Measurements from ENCODE around the gene CNN3. TPM values are rescaled to one million over a fixed set of nuclear protein-coding genes. Genes with fewer than 3 reads are reported as not detected.

The CNN3 gene
- total RNA-seq, 8 experiments from 2014 or later: 48.0 to 479 (median 171) TPM

- WGBS, 10 experiments: 83 to 100% (median 100%) methylated on average over 1 to 2 of the region's 2 CpGs; no CpG with 5 or more reads in 2 of the 10 experiments
- no peak for ATAC-seq (replicated peaks in 6 of 8)
- Histone ChIP-seq H3K27ac (no peak overlapping the region), H3K4me1 (replicated peaks in 1 of 2) (no peaks in the 10 kb centered on the region), H3K4me3 (no peak overlapping the region)
- in situ Hi-C loops (cut with MboI; ENCODE audit: low pct_unique_long_range_greater_than_20kb in 2 of 9, low sequenced_read_pairs in 9 of 9, unreplicated experiment in 9 of 9): no loop called here
These were observed 17.9 kb downstream of the CNN3 start for GRCh38 chr1:94908965-94909364.

- H3K27ac ChIP-seq: no peak overlapping the region
- peaks cover 0 to 4% of the 10 kb centered on the region in 2 donors for H3K4me1 ChIP-seq (replicated peaks in 1 of 2)
- no peak for ATAC-seq (replicated peaks in 6 of 8)
- no peak overlapping the region for H3K4me3 ChIP-seq
- WGBS, 10 experiments: 20 to 100% (median 83%) methylated on average over 1 to 7 of the region's 7 CpGs; no CpG with 5 or more reads in 1 of the 10 experiments
- in situ Hi-C loops (cut with MboI; ENCODE audit: low pct_unique_long_range_greater_than_20kb in 2 of 9, low sequenced_read_pairs in 9 of 9, unreplicated experiment in 9 of 9): no loop called here
These were observed 18.7 kb downstream of the CNN3 start for GRCh38 chr1:94908190-94908589.

DNA sequence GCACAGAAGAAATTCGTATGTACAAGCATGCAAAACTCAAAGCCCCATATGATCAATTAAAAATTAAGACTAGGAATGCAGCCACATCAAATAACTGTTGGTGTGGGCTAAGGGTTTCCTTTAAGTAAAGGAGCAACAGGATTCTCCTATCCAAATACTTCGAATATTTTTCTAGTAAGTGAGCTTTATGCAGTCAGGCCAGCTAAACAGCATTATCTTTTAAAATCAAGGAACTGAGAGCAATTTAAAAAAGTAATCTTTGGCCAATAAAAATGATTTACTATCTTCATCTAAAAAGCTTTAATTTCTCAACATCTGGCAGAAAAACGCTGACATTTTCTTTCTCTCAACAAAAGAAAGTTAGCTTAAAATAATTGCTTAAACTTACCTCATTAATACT is 19.8 kb downstream of the CNN3 start:
- Histone ChIP-seq H3K4me1 (replicated peaks in 1 of 2) (peaks cover 2 to 9% of the 10 kb centered on the region in 2 donors), H3K4me3 (no peak overlapping the region), H3K27ac (no peak overlapping the region)
- in situ Hi-C loops (cut with MboI; ENCODE audit: low pct_unique_long_range_greater_than_20kb in 2 of 9, low sequenced_read_pairs in 9 of 9, unreplicated experiment in 9 of 9): no loop called here
- ATAC-seq (replicated peaks in 6 of 8): no peak
- 16 to 100% (median 89%) methylated on average over 2 to 3 of the region's 3 CpGs for WGBS, 10 experiments

GRCh38 chr1:94906382-94906781 is 20.5 kb downstream of the CNN3 start:
- no peak overlapping the region for H3K27ac ChIP-seq
- peaks cover 10 to 17% of the 10 kb centered on the region in 2 donors for H3K4me1 ChIP-seq (replicated peaks in 1 of 2)
- no peak for ATAC-seq (replicated peaks in 6 of 8)
- WGBS, 10 experiments: 54 to 97% (median 90%) methylated on average over 3 to 5 of the region's 5 CpGs; no CpG with 5 or more reads in 1 of the 10 experiments
- in situ Hi-C loops (cut with MboI; ENCODE audit: low pct_unique_long_range_greater_than_20kb in 2 of 9, low sequenced_read_pairs in 9 of 9, unreplicated experiment in 9 of 9): no loop called here
- no peak overlapping the region for H3K4me3 ChIP-seq

DNA sequence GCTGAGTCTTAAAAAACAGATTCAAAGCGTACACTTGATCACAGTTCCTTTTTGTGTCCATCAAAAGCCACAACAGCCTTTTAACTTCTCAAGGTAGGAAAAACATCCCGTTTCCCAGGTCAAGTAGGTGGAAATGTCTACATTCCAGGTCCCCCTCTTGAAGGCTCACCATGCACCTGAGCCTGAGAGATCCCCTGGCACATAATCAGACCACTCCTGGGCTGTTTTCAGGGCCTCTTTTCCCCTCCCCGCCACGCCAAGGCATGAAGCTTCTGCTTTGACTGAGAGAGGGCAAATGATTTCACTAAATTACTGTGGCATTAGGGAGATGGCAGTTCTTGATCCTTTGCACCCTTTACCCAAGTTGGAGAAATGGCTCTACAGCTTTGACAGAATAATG is 21.7 kb downstream of the CNN3 start:
- ATAC-seq (replicated peaks in 6 of 8): no peak
- in situ Hi-C loops (cut with MboI; ENCODE audit: low pct_unique_long_range_greater_than_20kb in 2 of 9, low sequenced_read_pairs in 9 of 9, unreplicated experiment in 9 of 9): no loop called here
- Histone ChIP-seq H3K4me1 (replicated peaks in 1 of 2) (peaks cover 11 to 18% of the 10 kb centered on the region in 2 donors), H3K27ac (no peak overlapping the region), H3K4me3 (no peak overlapping the region)
- WGBS, 10 experiments: 79 to 100% (median 100%) methylated on average over 1 to 4 of the region's 4 CpGs; no CpG with 5 or more reads in 4 of the 10 experiments

DNA sequence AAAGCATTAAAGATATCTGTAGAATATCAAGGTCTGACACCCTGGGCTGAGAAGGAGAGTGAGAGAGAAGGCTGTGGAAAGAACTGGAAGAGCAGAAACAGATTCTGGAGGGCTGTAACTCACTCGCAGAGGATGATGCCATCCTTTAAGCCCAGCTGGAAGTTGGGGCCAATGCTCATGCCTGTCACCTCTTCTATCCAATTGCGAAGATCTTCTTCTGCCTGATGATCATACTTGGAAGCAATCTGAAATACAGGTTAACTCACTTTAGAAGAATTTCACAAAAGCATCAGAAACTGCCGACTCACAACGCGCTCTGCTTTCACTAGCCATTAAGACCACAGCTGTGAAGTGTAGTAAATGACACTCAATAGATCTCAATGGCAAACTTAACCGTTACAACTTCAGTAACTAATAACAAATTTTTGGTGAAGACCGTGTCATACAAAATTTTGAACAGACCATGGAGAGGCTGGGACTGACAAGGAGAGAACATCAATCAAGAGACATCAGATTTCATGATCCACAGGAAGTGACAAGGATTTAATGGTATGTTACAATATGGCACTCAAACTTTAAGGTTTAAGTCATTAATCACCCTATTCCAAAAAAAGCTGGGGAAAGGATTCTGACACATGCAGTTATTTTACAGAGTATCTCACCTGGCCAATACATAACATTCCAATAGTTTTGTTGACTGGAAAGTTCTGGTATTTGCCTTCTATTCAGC is 23.5 kb downstream of the CNN3 start:
- peak in 5 of 8 experiments; percentile 57 to 66 (median 63) for ATAC-seq (replicated peaks in 6 of 8)
- no peak overlapping the region for H3K4me3 ChIP-seq
- 77 to 95% (median 83%) methylated on average over 1 to 7 of the region's 7 CpGs; no CpG with 5 or more reads in 1 of the 10 experiments for whole genome bisulfite sequencing, 10 experiments
- H3K4me1 ChIP-seq (replicated peaks in 1 of 2): peaks cover 11 to 18% of the 10 kb centered on the region in 2 donors
- in situ Hi-C loops (cut with MboI; ENCODE audit: low pct_unique_long_range_greater_than_20kb in 2 of 9, low sequenced_read_pairs in 9 of 9, unreplicated experiment in 9 of 9): no loop called here
- H3K27ac ChIP-seq: peak overlapping the region in 1 of 2 donors; percentile 18

DNA sequence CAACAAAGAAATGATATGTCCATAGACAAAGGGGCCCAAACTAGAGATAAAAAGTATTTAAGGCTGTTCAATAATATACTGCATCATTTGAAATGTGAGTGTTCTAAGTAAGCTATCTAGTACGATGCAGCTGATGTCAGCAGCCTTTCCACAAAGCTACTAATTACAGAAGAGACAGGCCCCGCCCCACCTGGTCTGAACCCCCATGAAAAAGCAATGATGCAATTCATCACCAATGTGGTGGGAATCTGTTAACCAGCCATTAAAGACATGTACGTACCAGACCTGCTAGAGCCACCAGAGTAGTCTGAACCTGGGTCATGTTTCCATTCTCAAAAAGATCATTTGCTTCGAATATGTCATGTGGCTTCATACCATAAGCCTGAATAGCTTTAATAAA is 25.1 kb downstream of the CNN3 start:
- 61 to 100% (median 72%) methylated on average over 2 to 4 of the region's 4 CpGs; no CpG with 5 or more reads in 1 of the 10 experiments for WGBS, 10 experiments
- Histone ChIP-seq H3K4me1 (replicated peaks in 1 of 2) (peaks cover 11 to 18% of the 10 kb centered on the region in 2 donors), H3K4me3 (no peak overlapping the region), H3K27ac (no peak overlapping the region)
- in situ Hi-C loops (cut with MboI; ENCODE audit: low pct_unique_long_range_greater_than_20kb in 2 of 9, low sequenced_read_pairs in 9 of 9, unreplicated experiment in 9 of 9): no loop called here
- ATAC-seq (replicated peaks in 6 of 8): peak in 5 of 8 experiments; percentile 86 to 94 (median 92)

DNA sequence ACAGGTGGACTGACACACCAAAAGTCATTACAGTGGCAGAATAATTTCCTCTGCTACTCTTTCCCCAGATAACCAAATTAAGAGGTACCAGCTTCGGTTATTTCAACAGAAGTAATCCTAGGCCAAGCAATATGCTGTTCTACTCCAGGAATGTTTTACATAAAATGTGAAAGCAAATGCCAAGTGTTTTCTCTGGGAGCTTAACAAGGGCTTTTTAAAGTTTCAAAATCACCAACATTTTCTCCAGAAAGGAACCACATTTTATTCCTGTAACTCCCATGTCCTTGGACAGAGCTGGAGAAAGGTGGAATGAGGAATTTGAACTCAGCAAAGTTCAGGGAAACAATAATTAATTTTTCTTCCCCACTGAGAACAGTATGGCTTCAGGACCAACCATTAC is 27.2 kb downstream of the CNN3 start:
- ATAC-seq (replicated peaks in 6 of 8): no peak
- Histone ChIP-seq H3K4me1 (replicated peaks in 1 of 2) (peaks cover 11 to 18% of the 10 kb centered on the region in 2 donors), H3K27ac (no peak overlapping the region), H3K4me3 (no peak overlapping the region)
- in situ Hi-C loops (cut with MboI; ENCODE audit: low pct_unique_long_range_greater_than_20kb in 2 of 9, low sequenced_read_pairs in 9 of 9, unreplicated experiment in 9 of 9): no loop called here
- 50 to 100% (median 100%) methylated on average over 1 of the region's 1 CpG; no CpG with 5 or more reads in 1 of the 10 experiments for WGBS, 10 experiments

GRCh38 chr1:94898491-94899385 is 28.2 kb downstream of the CNN3 start:
- H3K4me3 ChIP-seq: no peak overlapping the region
- no peak overlapping the region for H3K27ac ChIP-seq
- H3K4me1 ChIP-seq (replicated peaks in 1 of 2): peaks cover 11 to 18% of the 10 kb centered on the region in 2 donors
- in situ Hi-C loops (cut with MboI; ENCODE audit: low pct_unique_long_range_greater_than_20kb in 2 of 9, low sequenced_read_pairs in 9 of 9, unreplicated experiment in 9 of 9): no loop called here
- ATAC-seq (replicated peaks in 6 of 8): no peak
- WGBS, 10 experiments: 85 to 100% (median 94%) methylated on average over 1 to 7 of the region's 7 CpGs

DNA sequence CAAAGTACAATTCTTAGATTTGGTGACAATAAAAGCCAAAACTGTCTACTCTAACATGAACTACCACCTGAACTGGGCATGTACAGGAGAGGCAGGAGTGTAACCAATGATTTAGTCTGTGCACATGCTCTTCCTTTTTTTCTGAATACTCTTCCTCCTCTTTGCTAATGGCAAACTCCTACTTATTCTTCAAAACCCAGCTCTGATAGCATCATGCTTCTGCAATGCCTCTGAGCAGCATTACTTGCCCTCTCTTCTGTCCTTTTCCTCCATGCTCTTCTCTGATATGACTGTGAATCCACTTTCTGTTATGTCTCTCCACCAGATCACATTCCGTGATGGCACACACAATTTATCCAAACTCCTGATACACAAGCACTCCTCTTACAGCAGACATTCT is 31.4 kb downstream of the CNN3 start:
- Histone ChIP-seq H3K4me3 (no peak overlapping the region), H3K27ac (no peak overlapping the region), H3K4me1 (replicated peaks in 1 of 2) (peaks cover 0 to 2% of the 10 kb centered on the region in 2 donors)
- 80 to 100% (median 100%) methylated on average over 1 of the region's 1 CpG; no CpG with 5 or more reads in 3 of the 10 experiments for WGBS, 10 experiments
- no peak for ATAC-seq (replicated peaks in 6 of 8)
- in situ Hi-C loops (cut with MboI; ENCODE audit: low pct_unique_long_range_greater_than_20kb in 2 of 9, low sequenced_read_pairs in 9 of 9, unreplicated experiment in 9 of 9): no loop called here

- in situ Hi-C loops (cut with MboI; ENCODE audit: low pct_unique_long_range_greater_than_20kb in 2 of 9, low sequenced_read_pairs in 9 of 9, unreplicated experiment in 9 of 9): no loop called here
- 65 to 100% (median 86%) methylated on average over 2 to 4 of the region's 4 CpGs for WGBS, 10 experiments
- H3K4me3 ChIP-seq: no peak overlapping the region
- H3K27ac ChIP-seq: no peak overlapping the region
- no peak for ATAC-seq (replicated peaks in 6 of 8)
- peaks cover 0 to 2% of the 10 kb centered on the region in 2 donors for H3K4me1 ChIP-seq (replicated peaks in 1 of 2)
These were observed 32.3 kb downstream of the CNN3 start for GRCh38 chr1:94894630-94895029.

DNA sequence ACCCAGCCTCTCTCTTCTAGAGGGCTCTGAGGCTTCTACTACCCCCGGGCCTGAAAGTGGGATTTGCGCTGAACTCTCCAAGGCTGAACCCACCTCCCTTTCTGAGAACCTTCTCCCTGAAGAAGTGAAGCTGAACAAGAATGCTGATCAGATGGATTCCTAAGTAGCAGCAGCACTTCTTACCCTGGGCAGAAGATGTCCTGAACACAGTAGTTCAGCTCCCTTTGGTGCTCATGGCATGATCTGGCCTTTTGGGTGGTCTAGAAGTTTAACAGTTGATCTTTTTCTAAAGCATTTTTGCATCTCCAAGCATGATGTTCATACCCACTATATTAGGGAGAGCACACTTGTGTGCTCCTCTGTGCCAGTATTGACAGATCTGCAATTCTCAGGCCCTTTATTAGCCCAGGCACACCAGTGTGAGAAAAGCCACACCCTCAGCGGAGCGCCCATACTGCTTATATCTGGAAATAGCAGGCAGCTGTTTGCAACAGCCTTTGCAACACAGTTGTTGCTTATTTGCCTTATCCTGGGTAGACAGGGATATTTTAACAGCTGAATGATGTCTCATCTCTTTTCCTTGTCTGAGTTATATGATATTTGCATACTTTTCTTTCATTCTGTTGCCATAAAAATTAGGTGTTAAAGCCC is 34.2 kb downstream of the CNN3 start:
- peaks cover 0 to 4% of the 10 kb centered on the region in 2 donors for H3K4me1 ChIP-seq (replicated peaks in 1 of 2)
- in situ Hi-C loops (cut with MboI; ENCODE audit: low pct_unique_long_range_greater_than_20kb in 2 of 9, low sequenced_read_pairs in 9 of 9, unreplicated experiment in 9 of 9): no loop called here
- H3K4me3 ChIP-seq: no peak overlapping the region
- 68 to 100% (median 96%) methylated on average over 1 to 4 of the region's 4 CpGs; no CpG with 5 or more reads in 2 of the 10 experiments for WGBS, 10 experiments
- ATAC-seq (replicated peaks in 6 of 8): peak in 5 of 8 experiments; percentile 33 to 52 (median 43)
- H3K27ac ChIP-seq: no peak overlapping the region
